Measurements from ENCODE around the gene MPV17.
"Not testable (repeated sequence)": the region's sequence is repeated elsewhere in the genome, so short reads cannot be mapped to it uniquely, and the experiment has no call there.

- not testable (repeated sequence) for TF ChIP-seq POLR2A (IDR thresholded peaks at IDR 0.05); CTCF (IDR thresholded peaks at IDR 0.05 in 8 of 11, conservative IDR thresholded peaks at IDR 0.05 in 3 of 11); POLR2AphosphoS5 (IDR thresholded peaks at IDR 0.05)
Observed at GRCh38 chr2:27300606-27301005, 22.3 kb downstream of the MPV17 start.

Data from spleen (tissue), 7 donors.